HG02981 (cell line): ENCODE data around the gene TMEM45B.

Experiments
- ATAC-seq: cut with Tn5 transposase; IDR thresholded peaks from one replicate; pipeline ENCODE4 v1.9.1; 2021; ENCODE audit warnings: mild to moderate bottlenecking, moderate library complexity; ENCODE audit not compliant: unreplicated experiment

Gene TMEM45B

DNA sequence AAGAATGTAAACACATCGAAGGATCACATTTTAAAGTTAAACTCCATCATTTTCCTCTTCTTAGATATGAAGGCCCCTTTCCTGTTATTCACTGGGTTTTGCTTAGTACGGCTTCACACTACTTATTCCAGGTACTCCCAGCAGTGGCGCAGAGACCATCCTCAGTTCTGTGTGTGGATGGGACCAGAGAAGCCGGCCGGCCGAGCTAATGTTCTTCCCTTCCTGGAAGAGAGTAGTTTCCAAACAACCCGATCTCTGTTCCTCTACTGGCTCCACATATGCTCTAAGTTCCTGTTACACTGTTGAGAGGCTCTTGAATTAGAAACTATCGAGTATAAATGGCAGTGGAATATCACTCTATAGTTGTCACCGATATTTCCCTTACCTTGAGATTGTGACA is 80.4 kb downstream of the TMEM45B start:
- no peak for ATAC-seq

- ATAC-seq: no peak
Measured at GRCh38 chr11:129905402-129905801, 89.8 kb downstream of the TMEM45B start.
